Testis (tissue), 2 donors: ENCODE data around the gene PEX16.

Experiments used
- POLR2A ChIP-seq: fragments of 450-650 bp; IDR thresholded peaks from one replicate; pipeline ENCODE4 v1.6.1; 2017; ENCODE audit warnings: antibody characterized with exemption, mild to moderate bottlenecking, moderate library complexity
- TF ChIP-seq, protein P1 (sequence below), 3 experiments: fragments of 450-650 bp in 2 of 3; fragments of 200-600 bp in 1 of 3; sonication (generic) in 1 of 3; IDR thresholded peaks; one replicate each; pipeline ENCODE4 v1.5.1; 2016 to 2019; ENCODE audit warnings: antibody characterized with exemption in 3 of 3, mild to moderate bottlenecking in 2 of 3, moderate library complexity in 1 of 3

DNA sequence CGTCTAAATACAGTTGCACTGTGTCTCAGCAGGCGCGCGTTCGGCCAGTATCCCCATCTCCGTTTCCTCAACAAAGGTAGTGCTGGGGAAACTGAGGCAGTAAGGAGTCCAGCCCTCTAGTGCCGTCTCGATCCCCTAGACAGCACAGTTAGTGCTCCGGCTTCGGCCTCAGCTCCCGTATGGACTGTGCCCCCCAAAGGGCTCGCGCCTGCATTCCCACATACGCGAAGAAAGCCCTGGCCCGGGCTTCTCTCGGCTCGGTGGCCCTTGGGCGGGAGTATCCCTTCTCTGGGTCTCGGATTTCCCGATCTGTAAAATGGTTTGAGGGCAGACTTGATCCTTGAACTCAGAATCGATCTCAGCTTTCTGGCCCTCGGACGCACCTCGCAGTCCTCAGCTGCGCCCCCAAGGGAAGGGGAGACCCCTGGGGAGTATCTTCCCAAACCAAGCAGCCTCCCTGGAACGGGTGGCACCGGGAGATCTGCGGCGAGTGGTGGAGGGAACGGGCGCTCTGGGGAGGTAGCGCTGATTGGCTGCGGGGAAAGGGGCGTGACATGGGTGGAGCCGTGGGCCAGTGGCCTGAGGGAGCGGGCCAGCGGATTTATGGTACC lies 759 bp upstream of the PEX16 start:
- TF ChIP-seq, protein P1, sequence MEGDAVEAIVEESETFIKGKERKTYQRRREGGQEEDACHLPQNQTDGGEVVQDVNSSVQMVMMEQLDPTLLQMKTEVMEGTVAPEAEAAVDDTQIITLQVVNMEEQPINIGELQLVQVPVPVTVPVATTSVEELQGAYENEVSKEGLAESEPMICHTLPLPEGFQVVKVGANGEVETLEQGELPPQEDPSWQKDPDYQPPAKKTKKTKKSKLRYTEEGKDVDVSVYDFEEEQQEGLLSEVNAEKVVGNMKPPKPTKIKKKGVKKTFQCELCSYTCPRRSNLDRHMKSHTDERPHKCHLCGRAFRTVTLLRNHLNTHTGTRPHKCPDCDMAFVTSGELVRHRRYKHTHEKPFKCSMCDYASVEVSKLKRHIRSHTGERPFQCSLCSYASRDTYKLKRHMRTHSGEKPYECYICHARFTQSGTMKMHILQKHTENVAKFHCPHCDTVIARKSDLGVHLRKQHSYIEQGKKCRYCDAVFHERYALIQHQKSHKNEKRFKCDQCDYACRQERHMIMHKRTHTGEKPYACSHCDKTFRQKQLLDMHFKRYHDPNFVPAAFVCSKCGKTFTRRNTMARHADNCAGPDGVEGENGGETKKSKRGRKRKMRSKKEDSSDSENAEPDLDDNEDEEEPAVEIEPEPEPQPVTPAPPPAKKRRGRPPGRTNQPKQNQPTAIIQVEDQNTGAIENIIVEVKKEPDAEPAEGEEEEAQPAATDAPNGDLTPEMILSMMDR (IDR thresholded peaks at IDR 0.05): no peak
- TF ChIP-seq POLR2A: no peak
